GM18511 (cell line): ENCODE data around the gene KIF4B.
"Not testable (repeated sequence)": the region's sequence is repeated elsewhere in the genome, so short reads cannot be mapped to it uniquely, and the experiment has no call there.

Experiments
- ATAC-seq: cut with Tn5 transposase; IDR thresholded peaks from one replicate; pipeline ENCODE4 v1.9.1; 2021; ENCODE audit warnings: mild to moderate bottlenecking, moderate library complexity; ENCODE audit not compliant: unreplicated experiment

The KIF4B gene

GRCh38 chr5:155002722-155003121 lies 10.8 kb upstream of the KIF4B start:
- ATAC-seq = not testable (repeated sequence)

- ATAC-seq = no peak
Measured at GRCh38 chr5:155004138-155004744, 9.3 kb upstream of the KIF4B start.

- ATAC-seq = not testable (repeated sequence)
Measured at GRCh38 chr5:155006265-155006664, 7.3 kb upstream of the KIF4B start.

- ATAC-seq = no peak
Measured at GRCh38 chr5:155008669-155009068, 4.9 kb upstream of the KIF4B start.

GRCh38 chr5:155010881-155011280 lies 2.7 kb upstream of the KIF4B start:
- ATAC-seq = no peak

- no peak for ATAC-seq
Measured at GRCh38 chr5:155015239-155015638, 1.7 kb downstream of the KIF4B start.

GRCh38 chr5:155017610-155018009 lies 4.1 kb downstream of the KIF4B start:
- ATAC-seq = peak; percentile 98

- ATAC-seq = no peak
Measured at GRCh38 chr5:155019601-155020226, 6.2 kb downstream of the KIF4B start.

- ATAC-seq = no peak
Measured at GRCh38 chr5:155021842-155022241, 8.3 kb downstream of the KIF4B start.

- no peak for ATAC-seq
Measured at GRCh38 chr5:155023320-155023719, 9.8 kb downstream of the KIF4B start.

- ATAC-seq = no peak
Measured at GRCh38 chr5:155024015-155024414, 10.5 kb downstream of the KIF4B start.

- no peak for ATAC-seq
Measured at GRCh38 chr5:155025895-155026294, 12.3 kb downstream of the KIF4B start.

GRCh38 chr5:155027993-155028629 lies 14.6 kb downstream of the KIF4B start:
- peak; percentile 55 for ATAC-seq

GRCh38 chr5:155029240-155029639 lies 15.7 kb downstream of the KIF4B start:
- no peak for ATAC-seq

GRCh38 chr5:155034145-155034744 lies 20.7 kb downstream of the KIF4B start:
- ATAC-seq = not testable (repeated sequence)

- ATAC-seq = not testable (repeated sequence)
Measured at GRCh38 chr5:155035087-155035486, 21.5 kb downstream of the KIF4B start.

- no peak for ATAC-seq
Measured at GRCh38 chr5:155040984-155041653, 27.6 kb downstream of the KIF4B start.

- ATAC-seq = no peak
Measured at GRCh38 chr5:155044591-155044990, 31.0 kb downstream of the KIF4B start.

- ATAC-seq = no peak
Measured at GRCh38 chr5:155046591-155046990, 33.0 kb downstream of the KIF4B start.

- ATAC-seq = no peak
Measured at GRCh38 chr5:155047818-155048217, 34.3 kb downstream of the KIF4B start.
